NCI-H510A treated with DMSO at 0.1 percent for 48 hours (cell line): Measurements from ENCODE around the gene PSMC3.

Source experiments
- DNase-seq: peaks from one replicate; lab custom pipeline; 2025; lab: John Stamatoyannopoulos, UW

The PSMC3 gene

GRCh38 chr11:47413908-47414684 lies 12.1 kb downstream of the PSMC3 start:
- DNase-seq, result no peak

- no peak for DNase-seq
Measured at GRCh38 chr11:47413351-47413750, 12.9 kb downstream of the PSMC3 start.

DNA sequence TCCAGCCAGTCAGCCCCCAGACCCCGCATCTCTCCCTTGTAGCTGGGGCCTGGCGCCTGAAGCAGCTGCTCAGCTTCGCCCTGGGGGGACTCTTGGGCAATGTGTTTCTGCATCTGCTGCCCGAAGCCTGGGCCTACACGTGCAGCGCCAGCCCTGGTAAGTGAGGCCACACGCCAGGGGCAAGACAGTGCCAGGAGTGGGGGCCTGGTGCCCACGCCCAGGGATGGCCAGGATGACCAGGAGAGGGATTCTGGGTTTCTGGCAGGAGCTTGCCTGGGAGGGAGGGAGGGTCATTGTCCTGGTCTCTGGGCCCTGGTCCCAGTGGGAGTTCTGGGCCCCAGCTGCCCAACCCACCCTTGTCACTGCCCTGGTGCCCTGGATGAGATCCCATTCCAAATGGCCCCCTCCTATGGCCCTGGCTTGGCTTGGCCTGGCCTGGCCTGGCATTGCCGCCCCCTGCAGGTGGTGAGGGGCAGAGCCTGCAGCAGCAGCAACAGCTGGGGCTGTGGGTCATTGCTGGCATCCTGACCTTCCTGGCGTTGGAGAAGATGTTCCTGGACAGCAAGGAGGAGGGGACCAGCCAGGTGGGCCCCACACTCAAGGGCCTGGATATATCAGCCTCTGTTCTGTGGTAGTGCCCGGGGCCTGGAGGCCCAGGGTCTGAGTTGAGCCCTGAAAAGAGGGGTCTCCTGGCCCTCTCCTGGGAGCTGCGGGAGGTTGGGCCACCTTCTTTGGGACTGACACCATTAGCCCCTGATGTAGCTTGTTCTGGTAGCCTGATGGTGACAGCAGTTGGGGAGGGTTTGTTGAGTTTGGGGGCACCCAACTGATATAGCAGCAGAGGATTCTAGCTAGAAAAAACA lies 14.1 kb downstream of the PSMC3 start:
- DNase-seq, result no peak

DNA sequence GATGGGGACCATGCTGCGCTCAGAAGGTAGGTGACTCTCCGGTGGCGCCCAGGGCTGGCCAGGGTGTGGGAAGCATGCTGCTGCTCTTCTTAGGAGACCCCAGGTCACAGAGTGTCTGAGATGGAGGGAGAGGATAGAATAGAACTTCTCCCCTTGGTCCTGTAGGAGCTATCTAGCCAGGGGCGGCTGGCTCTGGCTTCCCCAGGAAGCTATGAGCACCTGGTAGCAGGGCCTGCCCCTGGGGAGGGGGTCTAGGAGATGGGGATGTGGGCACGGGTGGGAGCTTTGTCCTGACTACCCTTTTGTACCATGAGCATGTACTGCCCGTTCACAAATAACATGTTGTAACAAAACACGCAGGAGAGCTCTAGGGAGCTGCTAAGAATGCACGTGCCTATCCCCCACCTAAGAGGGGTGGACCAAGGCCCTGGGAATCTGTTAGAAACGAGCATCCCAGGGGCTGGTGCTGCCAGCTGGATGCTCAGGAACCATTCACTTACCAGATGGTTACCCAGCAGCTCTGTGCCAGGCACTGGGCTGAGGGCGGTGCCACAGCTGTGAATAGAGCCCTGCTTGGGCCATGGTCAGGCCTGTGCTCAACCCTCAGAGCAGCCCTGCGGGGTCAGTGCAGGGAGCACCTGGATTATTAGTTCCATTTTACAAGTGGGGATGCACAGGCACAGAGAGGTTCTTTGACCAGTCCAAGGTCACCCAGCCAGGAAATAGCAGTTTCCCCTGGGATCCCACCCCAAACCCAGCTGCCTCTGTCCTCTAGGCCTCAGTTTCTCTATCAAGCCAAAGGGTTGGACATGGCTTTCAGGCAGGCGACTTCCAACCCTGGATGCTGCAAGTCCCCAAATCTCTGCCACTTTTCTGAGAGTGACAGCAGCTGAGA lies 15.6 kb downstream of the PSMC3 start:
- DNase-seq, result no peak

DNA sequence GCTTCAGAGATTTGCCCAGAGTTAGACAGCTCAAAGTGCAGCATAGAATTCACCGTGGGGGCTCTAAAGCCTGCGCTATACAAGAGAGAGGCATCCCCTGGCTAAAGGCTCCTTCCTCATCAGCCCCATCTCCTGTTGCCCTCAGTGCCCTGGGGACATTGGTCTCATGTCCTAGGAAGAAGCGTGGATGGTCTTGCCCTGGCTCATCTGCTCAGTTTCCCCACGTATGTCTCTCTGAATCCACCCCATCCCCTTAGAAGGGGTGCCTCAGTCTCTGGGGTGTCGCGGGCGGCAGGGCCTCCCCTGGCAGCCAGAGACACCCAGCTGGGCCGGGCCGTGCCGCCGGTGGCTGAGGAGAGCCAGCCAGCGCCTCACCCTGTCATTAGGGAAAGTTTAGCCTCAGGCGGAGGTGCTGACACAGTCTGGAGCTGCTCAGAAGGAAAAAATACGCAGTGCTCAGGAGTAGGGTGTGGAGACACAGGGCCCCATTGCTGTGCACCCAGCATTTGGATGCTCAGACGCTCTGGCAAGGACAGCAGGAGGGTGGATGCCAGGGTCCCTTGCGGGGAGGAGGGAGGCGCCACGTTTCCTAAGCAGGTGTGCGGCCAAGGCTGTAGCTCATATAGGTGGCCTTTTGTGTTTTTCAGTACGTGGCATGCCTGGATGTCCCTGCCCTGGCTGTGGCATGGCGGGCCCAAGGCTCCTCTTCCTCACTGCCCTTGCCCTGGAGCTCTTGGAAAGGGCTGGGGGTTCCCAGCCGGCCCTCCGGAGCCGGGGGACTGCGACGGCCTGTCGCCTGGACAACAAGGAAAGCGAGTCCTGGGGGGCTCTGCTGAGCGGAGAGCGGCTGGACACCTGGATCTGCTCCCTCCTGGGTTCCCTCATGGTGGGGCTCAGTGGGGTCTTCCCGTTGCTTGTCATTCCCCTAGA lies 16.5 kb downstream of the PSMC3 start:
- DNase-seq, result no peak

DNA sequence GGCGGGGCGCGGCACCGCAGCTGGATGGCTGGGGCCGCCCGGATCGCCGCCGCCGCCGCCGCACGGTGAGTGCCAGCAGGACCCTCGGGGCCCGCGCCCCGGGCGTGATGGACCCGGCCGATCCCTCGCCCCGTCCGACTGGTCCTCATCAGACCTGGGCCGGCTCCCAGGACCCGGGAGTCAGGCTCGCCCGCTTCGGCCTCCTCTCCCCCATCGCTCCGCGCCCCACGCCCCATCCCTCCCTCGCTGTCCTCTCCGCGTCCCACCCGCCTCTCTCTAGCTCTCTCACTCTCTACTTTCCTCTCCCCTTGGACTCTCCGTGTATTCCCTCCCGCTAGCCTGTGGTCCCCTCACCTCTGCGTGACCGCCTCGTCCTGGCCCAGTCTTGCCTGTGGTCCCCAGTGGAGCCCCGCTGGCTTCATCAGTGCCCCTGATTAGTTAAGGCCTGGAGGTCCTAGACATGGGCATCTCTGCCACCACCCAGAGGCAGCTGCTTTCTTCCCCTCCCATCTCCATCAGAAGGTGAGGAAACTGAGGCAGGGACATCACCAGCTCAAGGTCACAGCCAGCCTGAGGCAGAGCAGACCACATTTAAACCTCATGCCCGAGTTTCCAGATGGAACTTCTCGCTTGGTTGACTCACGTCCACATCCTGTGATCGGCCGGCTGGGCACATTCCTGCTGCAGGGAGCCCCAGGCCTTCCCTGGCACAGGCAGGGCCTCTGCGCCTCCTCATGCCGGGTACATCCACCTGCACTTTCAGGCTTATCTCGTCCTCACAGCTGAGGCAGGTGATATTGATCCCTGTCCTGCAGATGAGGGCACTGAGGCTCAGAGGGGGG lies 17.4 kb downstream of the PSMC3 start:
- no peak for DNase-seq

- DNase-seq, result peak; percentile 30
Measured at GRCh38 chr11:47407746-47408590, 18.3 kb downstream of the PSMC3 start, which contains the start of gene SLC39A13. TSS of gene SLC39A13 (plus strand) at chr11:47408590. CDS start at chr11:47410095, 1,505 bp downstream.

DNA sequence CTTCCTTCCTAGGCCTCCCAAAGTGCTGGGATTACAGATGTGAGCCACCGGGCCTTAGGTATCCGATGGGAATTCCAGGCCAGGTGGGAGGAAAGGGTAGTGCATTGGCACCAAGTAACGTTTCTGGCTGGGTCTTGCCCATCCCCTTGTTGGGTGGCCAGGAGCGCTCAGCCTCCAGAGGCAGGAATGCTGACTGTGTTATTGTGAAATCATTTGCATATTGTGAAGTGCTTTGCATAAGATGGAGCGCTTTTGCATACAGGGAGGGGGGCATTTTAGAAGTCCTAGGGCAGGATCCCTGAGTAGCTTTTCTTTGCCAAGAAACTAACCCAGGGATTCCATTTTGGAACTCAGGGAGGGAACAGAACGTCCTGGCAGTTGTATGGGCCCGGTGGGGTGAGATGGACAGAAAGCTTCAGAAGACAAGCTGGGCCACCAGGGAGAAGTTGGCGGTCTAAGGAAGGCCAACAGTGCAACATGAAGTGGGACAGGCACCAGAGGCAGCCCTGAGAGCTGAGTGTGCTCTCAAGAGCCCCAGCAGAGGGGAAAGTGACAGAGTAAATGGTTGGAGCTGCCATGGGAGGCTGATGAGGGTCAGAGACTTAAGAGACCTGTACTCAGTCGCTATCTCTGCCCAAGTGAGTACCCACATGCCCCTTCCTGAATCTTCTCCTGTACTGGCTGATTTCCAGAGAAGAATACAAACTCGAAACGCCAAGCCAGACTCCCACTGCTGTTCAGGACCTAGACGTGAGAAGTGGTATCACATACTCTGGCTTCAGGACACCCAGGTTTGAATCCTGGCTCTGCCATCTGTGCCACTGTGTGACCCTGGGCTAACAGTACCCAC lies 19.1 kb downstream of the PSMC3 start:
- DNase-seq, result no peak

DNA sequence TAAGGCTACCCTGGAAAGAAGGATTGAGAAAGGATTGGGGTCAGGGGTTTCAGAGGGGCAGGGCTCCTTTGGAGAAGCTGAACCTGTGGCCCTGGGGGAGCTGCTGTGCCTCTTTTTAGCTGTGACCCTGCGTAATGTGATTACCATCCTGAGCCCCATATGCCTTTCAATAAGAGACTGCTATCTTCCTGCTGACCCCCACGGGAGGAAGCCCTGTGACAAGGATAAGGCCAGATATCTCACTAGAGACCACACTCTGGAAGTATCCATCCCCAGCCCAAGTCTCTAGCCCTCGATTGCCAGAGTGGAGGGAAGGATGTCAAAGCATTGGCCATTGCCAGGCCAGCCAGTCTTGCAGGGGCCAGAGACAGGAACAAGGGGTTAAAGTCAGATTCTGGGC lies 22.7 kb downstream of the PSMC3 start:
- DNase-seq, result no peak

DNA sequence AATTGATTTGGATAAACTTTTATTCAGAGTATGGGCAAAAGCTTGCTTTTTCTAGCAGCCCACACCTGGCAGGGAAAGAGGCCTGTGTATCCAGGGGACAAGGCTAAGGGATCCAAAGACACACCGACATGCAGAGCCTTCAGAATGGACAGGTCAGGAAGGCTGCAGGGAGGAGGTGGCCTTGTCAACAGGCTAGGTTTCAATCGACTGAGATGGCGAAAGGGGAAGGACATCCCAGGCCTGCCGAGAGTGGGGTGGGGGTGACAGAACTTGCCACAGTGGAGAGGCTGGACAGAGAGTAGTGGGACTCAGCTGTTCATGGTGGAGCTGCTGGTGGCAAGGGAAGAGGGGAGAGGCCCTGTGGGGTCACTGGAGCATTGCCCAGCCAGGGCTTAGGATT lies 23.1 kb downstream of the PSMC3 start:
- no peak for DNase-seq

DNA sequence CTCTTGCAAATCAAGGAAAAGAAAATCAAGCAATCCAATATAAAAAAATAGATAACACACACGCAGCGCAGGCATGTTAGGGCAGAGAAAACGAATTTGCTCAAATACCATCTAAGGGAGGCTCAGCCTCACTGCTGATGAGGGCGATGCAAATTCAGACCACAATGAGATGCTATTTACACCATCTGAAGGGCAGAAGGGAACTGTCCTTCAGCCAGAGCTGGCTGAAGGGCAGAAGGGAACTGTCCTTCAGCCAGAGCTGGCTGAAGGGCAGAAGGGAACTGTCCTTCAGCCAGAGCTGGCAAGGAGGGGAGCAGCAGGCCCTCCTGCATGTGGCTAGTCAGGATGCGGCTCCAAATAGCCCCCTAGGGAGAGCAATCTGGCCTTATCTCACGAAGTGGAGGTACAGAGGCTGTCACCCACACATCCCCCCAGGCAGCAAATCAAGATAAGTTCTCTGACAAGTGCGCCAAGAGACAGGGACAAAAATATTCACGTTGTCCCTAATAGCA lies 25.4 kb downstream of the PSMC3 start:
- DNase-seq, result no peak

DNA sequence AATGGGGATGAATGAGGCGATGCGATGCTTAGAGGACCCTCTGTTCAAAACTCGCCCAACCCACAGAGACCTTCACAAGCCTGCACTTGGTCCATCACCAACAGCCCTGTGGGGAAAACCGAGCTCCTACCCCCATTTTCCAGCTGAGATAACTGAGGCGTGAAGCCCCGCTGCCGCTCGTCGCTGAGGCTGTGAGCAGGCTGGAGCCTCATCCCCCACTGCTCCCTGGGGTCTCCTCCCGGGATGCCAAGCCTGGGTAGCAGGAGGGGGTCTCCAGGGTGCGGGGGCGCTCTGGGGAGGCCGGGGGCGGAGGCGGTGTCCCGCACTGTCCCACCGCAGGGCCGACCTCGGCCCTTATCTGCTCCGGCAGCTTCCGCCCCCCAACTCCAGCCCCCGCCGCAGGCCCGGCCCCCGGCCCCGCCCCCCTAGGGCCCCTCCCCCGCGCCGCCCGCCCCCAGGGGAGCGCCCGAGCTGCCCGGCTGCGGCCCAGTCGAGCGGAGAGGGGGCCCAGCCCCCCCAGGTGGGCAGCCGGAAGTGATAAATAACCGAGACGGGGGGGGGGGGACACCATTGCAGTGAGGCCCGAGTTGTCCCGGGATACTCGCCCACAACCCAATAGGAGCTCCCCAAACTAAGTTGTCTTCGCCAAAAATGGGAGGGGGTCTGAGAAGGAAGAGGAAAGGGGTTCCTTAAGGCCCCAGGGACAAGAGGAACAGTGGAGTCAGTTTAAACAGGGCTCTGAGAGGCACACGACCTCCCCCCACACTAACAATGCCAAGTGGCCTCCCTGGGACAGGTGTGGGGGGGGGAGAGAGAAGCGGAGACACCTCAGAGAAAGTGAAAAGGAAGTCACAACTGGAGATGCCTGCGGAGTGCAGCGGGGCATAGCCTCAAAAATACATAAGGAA lies 26.1 kb downstream of the PSMC3 start:
- no peak for DNase-seq

- no peak for DNase-seq
Measured at GRCh38 chr11:47398551-47398950, 27.7 kb downstream of the PSMC3 start.

DNA sequence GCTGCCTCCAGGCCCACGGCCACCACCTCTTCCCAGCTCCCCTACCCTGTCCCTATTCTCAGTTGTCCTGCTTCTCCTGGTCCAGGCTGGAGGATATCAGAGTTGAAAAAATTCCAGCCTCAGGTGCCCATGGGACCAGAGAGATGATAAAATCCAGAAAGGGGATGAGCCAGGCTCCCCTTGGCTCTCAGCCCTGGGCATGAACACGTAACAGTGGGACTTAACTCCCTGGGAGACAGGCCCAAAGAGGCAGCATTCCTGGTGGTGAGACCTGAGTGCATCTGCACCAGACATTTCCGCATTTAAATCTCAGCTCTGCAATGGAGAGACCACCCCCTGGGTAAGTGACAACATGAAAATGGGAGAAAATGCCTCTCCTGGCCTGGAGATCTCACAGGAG lies 28.2 kb downstream of the PSMC3 start:
- DNase-seq, result no peak

- DNase-seq, result no peak
Measured at GRCh38 chr11:47396049-47396320, 30.3 kb downstream of the PSMC3 start.

GRCh38 chr11:47395223-47396048 lies 30.8 kb downstream of the PSMC3 start:
- no peak for DNase-seq
